ENCODE measurements around the gene CCDC27.

- TF ChIP-seq, protein P1, sequence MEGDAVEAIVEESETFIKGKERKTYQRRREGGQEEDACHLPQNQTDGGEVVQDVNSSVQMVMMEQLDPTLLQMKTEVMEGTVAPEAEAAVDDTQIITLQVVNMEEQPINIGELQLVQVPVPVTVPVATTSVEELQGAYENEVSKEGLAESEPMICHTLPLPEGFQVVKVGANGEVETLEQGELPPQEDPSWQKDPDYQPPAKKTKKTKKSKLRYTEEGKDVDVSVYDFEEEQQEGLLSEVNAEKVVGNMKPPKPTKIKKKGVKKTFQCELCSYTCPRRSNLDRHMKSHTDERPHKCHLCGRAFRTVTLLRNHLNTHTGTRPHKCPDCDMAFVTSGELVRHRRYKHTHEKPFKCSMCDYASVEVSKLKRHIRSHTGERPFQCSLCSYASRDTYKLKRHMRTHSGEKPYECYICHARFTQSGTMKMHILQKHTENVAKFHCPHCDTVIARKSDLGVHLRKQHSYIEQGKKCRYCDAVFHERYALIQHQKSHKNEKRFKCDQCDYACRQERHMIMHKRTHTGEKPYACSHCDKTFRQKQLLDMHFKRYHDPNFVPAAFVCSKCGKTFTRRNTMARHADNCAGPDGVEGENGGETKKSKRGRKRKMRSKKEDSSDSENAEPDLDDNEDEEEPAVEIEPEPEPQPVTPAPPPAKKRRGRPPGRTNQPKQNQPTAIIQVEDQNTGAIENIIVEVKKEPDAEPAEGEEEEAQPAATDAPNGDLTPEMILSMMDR (conservative IDR thresholded peaks at IDR 0.05): no peak
- TF ChIP-seq EZH2 (IDR thresholded peaks at IDR 0.05; ENCODE audit: low read depth): no peak
Measured at GRCh38 chr1:3732434-3733093, 19.7 kb upstream of the CCDC27 start.

Data from PC-9 (cell line).